Stimulated activated naive CD8-positive, alpha-beta T cell treated with anti-CD3 and anti-CD28 coated beads, Interleukin-15, Interleukin-2, amounts not matched to agents 100 ng/mL and 50 ng/mL, for 24 hours (primary cell): ENCODE measurements around the gene CCAR1.
"Not testable (repeated sequence)": the region's sequence is repeated elsewhere in the genome, so short reads cannot be mapped to it uniquely, and the experiment has no call there.

Source experiments
- H3K27ac Mint-ChIP-seq: one replicate; pipeline ENCODE4 v1.8.0; 2021; ENCODE audit warnings: mild to moderate bottlenecking, mixed read lengths
- H3K27me3 Mint-ChIP-seq: one replicate; pipeline ENCODE4 v1.8.0; 2021; ENCODE audit warnings: mixed read lengths
- H3K36me3 Mint-ChIP-seq: one replicate; pipeline ENCODE4 v1.8.0; 2021; ENCODE audit warnings: low read depth, mixed read lengths
- H3K4me1 Mint-ChIP-seq: one replicate; pipeline ENCODE4 v1.8.0; 2021; ENCODE audit warnings: low read depth, mixed read lengths
- H3K4me3 Mint-ChIP-seq: one replicate; pipeline ENCODE4 v1.8.0; 2021; ENCODE audit warnings: mild to moderate bottlenecking, mixed read lengths
- H3K9me3 Mint-ChIP-seq: one replicate; pipeline ENCODE4 v1.8.0; 2021; ENCODE audit warnings: mixed read lengths

CCAR1 gene

GRCh38 chr10:68735739-68736138 lies 14.7 kb downstream of the CCAR1 start:
- not testable (repeated sequence) for H3K27ac Mint-ChIP-seq, H3K4me3 Mint-ChIP-seq, H3K27me3 Mint-ChIP-seq, H3K9me3 Mint-ChIP-seq, H3K4me1 Mint-ChIP-seq
- H3K36me3 Mint-ChIP-seq: peaks cover 81% of the 10 kb centered on the region

- not testable (repeated sequence) for H3K27me3 Mint-ChIP-seq, H3K4me1 Mint-ChIP-seq, H3K27ac Mint-ChIP-seq, H3K4me3 Mint-ChIP-seq, H3K9me3 Mint-ChIP-seq
- peaks cover 63% of the 10 kb centered on the region for H3K36me3 Mint-ChIP-seq
Observed at GRCh38 chr10:68740676-68741075, 19.6 kb downstream of the CCAR1 start.

- no peak overlapping the region for H3K4me3 Mint-ChIP-seq
- no peaks in the 10 kb centered on the region for H3K9me3 Mint-ChIP-seq
- no peaks in the 10 kb centered on the region for H3K4me1 Mint-ChIP-seq
- H3K27me3 Mint-ChIP-seq: no peaks in the 10 kb centered on the region
- peaks cover 54% of the 10 kb centered on the region for H3K36me3 Mint-ChIP-seq
- no peak overlapping the region for H3K27ac Mint-ChIP-seq
Observed at GRCh38 chr10:68742397-68742796, 21.4 kb downstream of the CCAR1 start.

GRCh38 chr10:68752711-68753350 lies 31.8 kb downstream of the CCAR1 start:
- H3K27ac Mint-ChIP-seq: no peak overlapping the region
- H3K9me3 Mint-ChIP-seq: no peaks in the 10 kb centered on the region
- H3K4me3 Mint-ChIP-seq: no peak overlapping the region
- H3K4me1 Mint-ChIP-seq: no peaks in the 10 kb centered on the region
- H3K27me3 Mint-ChIP-seq: no peaks in the 10 kb centered on the region
- H3K36me3 Mint-ChIP-seq: peaks cover 70% of the 10 kb centered on the region

- H3K27ac Mint-ChIP-seq: no peak overlapping the region
- peaks cover 70% of the 10 kb centered on the region for H3K36me3 Mint-ChIP-seq
Observed at GRCh38 chr10:68756246-68756645, 35.2 kb downstream of the CCAR1 start.

GRCh38 chr10:68756766-68757165 lies 35.7 kb downstream of the CCAR1 start:
- Mint-ChIP-seq H3K4me3 (no peak overlapping the region), H3K4me1 (no peaks in the 10 kb centered on the region), H3K27me3 (no peaks in the 10 kb centered on the region), H3K9me3 (no peaks in the 10 kb centered on the region), H3K36me3 (peaks cover 67% of the 10 kb centered on the region), H3K27ac (no peak overlapping the region)

More at GRCh38 chr10:68756246-68756645, 35.2 kb downstream of the CCAR1 start:
- H3K4me1 Mint-ChIP-seq: no peaks in the 10 kb centered on the region
- H3K9me3 Mint-ChIP-seq: no peaks in the 10 kb centered on the region
- H3K27me3 Mint-ChIP-seq: no peaks in the 10 kb centered on the region
- no peak overlapping the region for H3K4me3 Mint-ChIP-seq

- Mint-ChIP-seq H3K27ac (no peak overlapping the region), H3K4me1 (no peaks in the 10 kb centered on the region), H3K27me3 (no peaks in the 10 kb centered on the region), H3K9me3 (no peaks in the 10 kb centered on the region), H3K36me3 (peaks cover 63% of the 10 kb centered on the region), H3K4me3 (no peak overlapping the region)
Observed at GRCh38 chr10:68759223-68759863, 38.3 kb downstream of the CCAR1 start.

- no peak overlapping the region for H3K4me3 Mint-ChIP-seq
- H3K9me3 Mint-ChIP-seq: no peaks in the 10 kb centered on the region
- H3K27me3 Mint-ChIP-seq: no peaks in the 10 kb centered on the region
- H3K36me3 Mint-ChIP-seq: peaks cover 65% of the 10 kb centered on the region
- no peak overlapping the region for H3K27ac Mint-ChIP-seq
- H3K4me1 Mint-ChIP-seq: no peaks in the 10 kb centered on the region
Observed at GRCh38 chr10:68759967-68760366, 38.9 kb downstream of the CCAR1 start.

- not testable (repeated sequence) for H3K4me1 Mint-ChIP-seq, H3K9me3 Mint-ChIP-seq, H3K4me3 Mint-ChIP-seq, H3K27me3 Mint-ChIP-seq, H3K27ac Mint-ChIP-seq
- peaks cover 56% of the 10 kb centered on the region for H3K36me3 Mint-ChIP-seq
Observed at GRCh38 chr10:68767407-68767806, 46.4 kb downstream of the CCAR1 start.

GRCh38 chr10:68781613-68782574 lies 60.9 kb downstream of the CCAR1 start:
- peak overlapping the region; percentile 54 for H3K27ac Mint-ChIP-seq
- no peaks in the 10 kb centered on the region for H3K9me3 Mint-ChIP-seq
- no peak overlapping the region for H3K4me3 Mint-ChIP-seq
- peaks cover 67% of the 10 kb centered on the region for H3K36me3 Mint-ChIP-seq
- no peaks in the 10 kb centered on the region for H3K4me1 Mint-ChIP-seq
- no peaks in the 10 kb centered on the region for H3K27me3 Mint-ChIP-seq

- H3K9me3 Mint-ChIP-seq: no peaks in the 10 kb centered on the region
- H3K27ac Mint-ChIP-seq: no peak overlapping the region
- no peaks in the 10 kb centered on the region for H3K4me1 Mint-ChIP-seq
- no peak overlapping the region for H3K4me3 Mint-ChIP-seq
- H3K27me3 Mint-ChIP-seq: no peaks in the 10 kb centered on the region
- H3K36me3 Mint-ChIP-seq: peaks cover 68% of the 10 kb centered on the region
Observed at GRCh38 chr10:68784476-68784875, 63.4 kb downstream of the CCAR1 start.

GRCh38 chr10:68787813-68788212 lies 66.8 kb downstream of the CCAR1 start:
- peaks cover 55% of the 10 kb centered on the region for H3K36me3 Mint-ChIP-seq
- H3K27ac Mint-ChIP-seq: no peak overlapping the region
- H3K4me3 Mint-ChIP-seq: no peak overlapping the region
- H3K4me1 Mint-ChIP-seq: no peaks in the 10 kb centered on the region
- H3K9me3 Mint-ChIP-seq: no peaks in the 10 kb centered on the region
- no peaks in the 10 kb centered on the region for H3K27me3 Mint-ChIP-seq

- Mint-ChIP-seq H3K36me3 (peaks cover 51% of the 10 kb centered on the region), H3K9me3 (no peaks in the 10 kb centered on the region), H3K4me3 (no peak overlapping the region), H3K4me1 (no peaks in the 10 kb centered on the region), H3K27me3 (no peaks in the 10 kb centered on the region), H3K27ac (no peak overlapping the region)
Observed at GRCh38 chr10:68790476-68790875, 69.4 kb downstream of the CCAR1 start.

GRCh38 chr10:68792115-68792514 lies 71.1 kb downstream of the CCAR1 start:
- Mint-ChIP-seq H3K36me3 (peaks cover 45% of the 10 kb centered on the region), H3K4me3 (no peak overlapping the region), H3K4me1 (no peaks in the 10 kb centered on the region), H3K27me3 (no peaks in the 10 kb centered on the region), H3K27ac (no peak overlapping the region), H3K9me3 (no peaks in the 10 kb centered on the region)

GRCh38 chr10:68795886-68796532 lies 75.0 kb downstream of the CCAR1 start:
- Mint-ChIP-seq H3K4me1 (no peaks in the 10 kb centered on the region), H3K4me3 (no peak overlapping the region), H3K27ac (no peak overlapping the region), H3K36me3 (peaks cover 24% of the 10 kb centered on the region), H3K27me3 (no peaks in the 10 kb centered on the region), H3K9me3 (no peaks in the 10 kb centered on the region)
